Tibial artery (tissue), 4 donors: ENCODE data around the gene SLC25A39.

Experiments used
- DNase-seq, 2 donors: peaks; one replicate each; pipeline ENCODE4 v3.0.0-alpha.2; 2019
- H3K27ac ChIP-seq, 2 donors: fragments of 200-600 bp; sonication (generic) in 1 of 2; 1 replicate in 1 of 2; 2 replicates in 1 of 2; pipeline ENCODE4 v1.5.1; 2018 to 2019; ENCODE audit warnings: mild to moderate bottlenecking in 1 of 2
- H3K27me3 ChIP-seq, 2 donors: fragments of 200-600 bp; sonication (generic) in 1 of 2; one replicate each; pipeline versions ENCODE4 v1.5.1 to v1.6.0; 2016 to 2019
- H3K36me3 ChIP-seq, 3 donors: fragments of 200-600 bp; sonication (generic) in 2 of 3; one replicate each; pipeline ENCODE4 v1.5.1; 2016 to 2019; ENCODE audit warnings: mild to moderate bottlenecking in 2 of 3
- H3K4me1 ChIP-seq, 4 donors: fragments of 200-600 bp; sonication (generic) in 2 of 4; 1 replicate in 3 of 4; 2 replicates in 1 of 4; pipeline ENCODE4 v1.5.1; 2016 to 2019
- H3K4me3 ChIP-seq, 2 donors: fragments of 200-600 bp; sonication (generic) in 1 of 2; 1 replicate in 1 of 2; 2 replicates in 1 of 2; pipeline ENCODE4 v1.5.1; 2018 to 2019; ENCODE audit warnings: mild to moderate bottlenecking in 2 of 2
- H3K9me3 ChIP-seq, 3 donors: fragments of 200-600 bp; sonication (generic) in 1 of 3; one replicate each; pipeline ENCODE4 v1.5.1; 2016 to 2019
- intact Hi-C: fragments of 100-400 bp; cut with DNase I; formaldehyde crosslinking; loops from one replicate; pipeline ENCODE4 v1.15.0; 2023; ENCODE audit warnings: low total_unique reads
- TF ChIP-seq, protein P1 (sequence below), 2 experiments: fragments of 200-600 bp in 1 of 2; fragments of 450-650 bp in 1 of 2; IDR thresholded peaks; one replicate each; pipeline ENCODE4 v1.5.1; 2017 to 2019; ENCODE audit warnings: antibody characterized with exemption in 2 of 2, mild to moderate bottlenecking in 1 of 2, moderate library complexity in 1 of 2

The SLC25A39 gene

DNA sequence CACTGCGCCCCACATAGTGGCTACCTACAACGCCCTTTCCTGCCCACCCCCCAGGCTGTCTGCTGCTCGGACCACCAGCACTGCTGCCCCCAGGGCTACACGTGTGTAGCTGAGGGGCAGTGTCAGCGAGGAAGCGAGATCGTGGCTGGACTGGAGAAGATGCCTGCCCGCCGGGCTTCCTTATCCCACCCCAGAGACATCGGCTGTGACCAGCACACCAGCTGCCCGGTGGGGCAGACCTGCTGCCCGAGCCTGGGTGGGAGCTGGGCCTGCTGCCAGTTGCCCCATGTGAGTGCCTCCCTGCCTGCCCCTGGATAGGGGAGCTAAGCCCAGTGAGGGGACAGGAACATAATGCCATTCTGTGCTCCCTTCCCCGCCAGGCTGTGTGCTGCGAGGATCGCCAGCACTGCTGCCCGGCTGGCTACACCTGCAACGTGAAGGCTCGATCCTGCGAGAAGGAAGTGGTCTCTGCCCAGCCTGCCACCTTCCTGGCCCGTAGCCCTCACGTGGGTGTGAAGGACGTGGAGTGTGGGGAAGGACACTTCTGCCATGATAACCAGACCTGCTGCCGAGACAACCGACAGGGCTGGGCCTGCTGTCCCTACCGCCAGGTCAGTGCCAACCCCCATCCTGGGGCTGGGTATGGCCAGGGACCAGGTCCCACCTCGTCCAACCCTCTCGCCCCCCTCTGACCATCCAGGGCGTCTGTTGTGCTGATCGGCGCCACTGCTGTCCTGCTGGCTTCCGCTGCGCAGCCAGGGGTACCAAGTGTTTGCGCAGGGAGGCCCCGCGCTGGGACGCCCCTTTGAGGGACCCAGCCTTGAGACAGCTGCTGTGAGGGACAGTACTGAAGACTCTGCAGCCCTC, 27.6 kb upstream of the SLC25A39 start:
- TF ChIP-seq, protein P1, sequence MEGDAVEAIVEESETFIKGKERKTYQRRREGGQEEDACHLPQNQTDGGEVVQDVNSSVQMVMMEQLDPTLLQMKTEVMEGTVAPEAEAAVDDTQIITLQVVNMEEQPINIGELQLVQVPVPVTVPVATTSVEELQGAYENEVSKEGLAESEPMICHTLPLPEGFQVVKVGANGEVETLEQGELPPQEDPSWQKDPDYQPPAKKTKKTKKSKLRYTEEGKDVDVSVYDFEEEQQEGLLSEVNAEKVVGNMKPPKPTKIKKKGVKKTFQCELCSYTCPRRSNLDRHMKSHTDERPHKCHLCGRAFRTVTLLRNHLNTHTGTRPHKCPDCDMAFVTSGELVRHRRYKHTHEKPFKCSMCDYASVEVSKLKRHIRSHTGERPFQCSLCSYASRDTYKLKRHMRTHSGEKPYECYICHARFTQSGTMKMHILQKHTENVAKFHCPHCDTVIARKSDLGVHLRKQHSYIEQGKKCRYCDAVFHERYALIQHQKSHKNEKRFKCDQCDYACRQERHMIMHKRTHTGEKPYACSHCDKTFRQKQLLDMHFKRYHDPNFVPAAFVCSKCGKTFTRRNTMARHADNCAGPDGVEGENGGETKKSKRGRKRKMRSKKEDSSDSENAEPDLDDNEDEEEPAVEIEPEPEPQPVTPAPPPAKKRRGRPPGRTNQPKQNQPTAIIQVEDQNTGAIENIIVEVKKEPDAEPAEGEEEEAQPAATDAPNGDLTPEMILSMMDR (IDR thresholded peaks at IDR 0.05), result no peak
- peaks cover 21 to 50% (median 39%) of the 10 kb centered on the region in 3 donors for H3K36me3 ChIP-seq
- no peaks in the 10 kb centered on the region for H3K9me3 ChIP-seq
- intact Hi-C loops, result no loop called here
- no peak for DNase-seq
- no peak overlapping the region for H3K27ac ChIP-seq
- H3K4me3 ChIP-seq, result no peak overlapping the region
- peaks cover 0 to 3% of the 10 kb centered on the region in 2 donors for H3K27me3 ChIP-seq
- peaks cover 0 to 5% (median 4%) of the 10 kb centered on the region in 4 donors for H3K4me1 ChIP-seq

DNA sequence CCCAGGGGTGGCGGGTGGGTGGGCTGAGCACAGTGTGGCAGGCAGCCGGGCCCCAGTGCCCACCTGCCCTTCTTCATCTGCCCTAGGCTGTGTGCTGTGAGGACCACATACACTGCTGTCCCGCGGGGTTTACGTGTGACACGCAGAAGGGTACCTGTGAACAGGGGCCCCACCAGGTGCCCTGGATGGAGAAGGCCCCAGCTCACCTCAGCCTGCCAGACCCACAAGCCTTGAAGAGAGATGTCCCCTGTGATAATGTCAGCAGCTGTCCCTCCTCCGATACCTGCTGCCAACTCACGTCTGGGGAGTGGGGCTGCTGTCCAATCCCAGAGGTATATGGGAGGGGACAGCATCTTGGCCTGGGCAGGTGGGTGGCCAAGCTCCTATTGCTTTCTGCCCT, 26.8 kb upstream of the SLC25A39 start:
- Histone ChIP-seq H3K9me3 (no peaks in the 10 kb centered on the region), H3K4me3 (no peak overlapping the region), H3K36me3 (peaks cover 21 to 50% (median 39%) of the 10 kb centered on the region in 3 donors), H3K27ac (no peak overlapping the region), H3K4me1 (peaks cover 0 to 5% (median 4%) of the 10 kb centered on the region in 4 donors), H3K27me3 (peaks cover 0 to 3% of the 10 kb centered on the region in 2 donors)
- TF ChIP-seq, protein P1 (IDR thresholded peaks at IDR 0.05), result no peak
- intact Hi-C loops, result no loop called here
- DNase-seq, result no peak

GRCh38 chr17:44350733-44351226, 26.2 kb upstream of the SLC25A39 start:
- Histone ChIP-seq H3K27ac (no peak overlapping the region), H3K9me3 (no peaks in the 10 kb centered on the region), H3K4me1 (peaks cover 0 to 12% (median 7%) of the 10 kb centered on the region in 4 donors), H3K4me3 (no peak overlapping the region), H3K27me3 (no peaks in the 10 kb centered on the region), H3K36me3 (peaks cover 21 to 50% (median 39%) of the 10 kb centered on the region in 3 donors)
- intact Hi-C loops, result no loop called here
- DNase-seq, result no peak
- TF ChIP-seq, protein P1 (IDR thresholded peaks at IDR 0.05), result peak; percentile 54 to 72

DNA sequence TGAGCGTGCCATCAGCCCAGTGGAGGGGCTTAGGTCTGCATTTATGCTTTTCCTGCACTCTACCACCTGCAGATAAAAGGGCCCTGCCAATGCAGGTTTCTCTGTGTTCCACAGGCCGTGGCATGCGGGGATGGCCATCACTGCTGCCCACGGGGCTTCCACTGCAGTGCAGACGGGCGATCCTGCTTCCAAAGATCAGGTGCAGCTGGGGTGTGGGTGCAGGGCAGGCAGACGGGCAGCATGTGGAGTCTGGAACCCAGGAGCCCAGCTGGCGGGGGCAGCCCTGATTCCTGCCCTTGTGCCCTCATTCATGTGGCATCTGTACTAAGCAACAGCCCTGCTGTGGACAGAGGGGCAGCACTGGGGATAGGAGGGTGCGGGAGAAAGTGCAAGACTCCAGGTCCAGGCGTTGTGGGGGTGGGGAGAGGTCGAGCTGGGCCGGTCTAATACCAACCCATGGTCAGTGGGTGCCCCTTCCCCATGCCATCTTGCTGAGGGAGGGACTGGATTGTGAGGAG, 25.0 kb upstream of the SLC25A39 start:
- intact Hi-C loops, result loop anchor here (5.0 kb wide), 1 partner anchor 137 kb away; no protein-coding TSS in a partner anchor
- H3K36me3 ChIP-seq, result peaks cover 21 to 50% (median 39%) of the 10 kb centered on the region in 3 donors
- H3K4me3 ChIP-seq, result no peak overlapping the region
- no peak for DNase-seq
- no peak overlapping the region for H3K27ac ChIP-seq
- TF ChIP-seq, protein P1 (IDR thresholded peaks at IDR 0.05), result no peak
- H3K27me3 ChIP-seq, result no peaks in the 10 kb centered on the region
- H3K9me3 ChIP-seq, result no peaks in the 10 kb centered on the region
- peaks cover 0 to 16% (median 10%) of the 10 kb centered on the region in 4 donors for H3K4me1 ChIP-seq

GRCh38 chr17:44348988-44349364, 24.4 kb upstream of the SLC25A39 start:
- Histone ChIP-seq H3K4me1 (peaks cover 0 to 21% (median 16%) of the 10 kb centered on the region in 4 donors), H3K27ac (no peak overlapping the region), H3K4me3 (no peak overlapping the region), H3K27me3 (no peaks in the 10 kb centered on the region), H3K9me3 (no peaks in the 10 kb centered on the region), H3K36me3 (peaks cover 21 to 50% (median 39%) of the 10 kb centered on the region in 3 donors)
- DNase-seq, result no peak
- intact Hi-C loops, result loop anchor here (5.0 kb wide), 1 partner anchor 137 kb away; no protein-coding TSS in a partner anchor
- TF ChIP-seq, protein P1 (IDR thresholded peaks at IDR 0.05), result no peak
